Measurements from ENCODE around the gene WRAP73.

WRAP73 gene, protein sequence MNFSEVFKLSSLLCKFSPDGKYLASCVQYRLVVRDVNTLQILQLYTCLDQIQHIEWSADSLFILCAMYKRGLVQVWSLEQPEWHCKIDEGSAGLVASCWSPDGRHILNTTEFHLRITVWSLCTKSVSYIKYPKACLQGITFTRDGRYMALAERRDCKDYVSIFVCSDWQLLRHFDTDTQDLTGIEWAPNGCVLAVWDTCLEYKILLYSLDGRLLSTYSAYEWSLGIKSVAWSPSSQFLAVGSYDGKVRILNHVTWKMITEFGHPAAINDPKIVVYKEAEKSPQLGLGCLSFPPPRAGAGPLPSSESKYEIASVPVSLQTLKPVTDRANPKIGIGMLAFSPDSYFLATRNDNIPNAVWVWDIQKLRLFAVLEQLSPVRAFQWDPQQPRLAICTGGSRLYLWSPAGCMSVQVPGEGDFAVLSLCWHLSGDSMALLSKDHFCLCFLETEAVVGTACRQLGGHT

DNA sequence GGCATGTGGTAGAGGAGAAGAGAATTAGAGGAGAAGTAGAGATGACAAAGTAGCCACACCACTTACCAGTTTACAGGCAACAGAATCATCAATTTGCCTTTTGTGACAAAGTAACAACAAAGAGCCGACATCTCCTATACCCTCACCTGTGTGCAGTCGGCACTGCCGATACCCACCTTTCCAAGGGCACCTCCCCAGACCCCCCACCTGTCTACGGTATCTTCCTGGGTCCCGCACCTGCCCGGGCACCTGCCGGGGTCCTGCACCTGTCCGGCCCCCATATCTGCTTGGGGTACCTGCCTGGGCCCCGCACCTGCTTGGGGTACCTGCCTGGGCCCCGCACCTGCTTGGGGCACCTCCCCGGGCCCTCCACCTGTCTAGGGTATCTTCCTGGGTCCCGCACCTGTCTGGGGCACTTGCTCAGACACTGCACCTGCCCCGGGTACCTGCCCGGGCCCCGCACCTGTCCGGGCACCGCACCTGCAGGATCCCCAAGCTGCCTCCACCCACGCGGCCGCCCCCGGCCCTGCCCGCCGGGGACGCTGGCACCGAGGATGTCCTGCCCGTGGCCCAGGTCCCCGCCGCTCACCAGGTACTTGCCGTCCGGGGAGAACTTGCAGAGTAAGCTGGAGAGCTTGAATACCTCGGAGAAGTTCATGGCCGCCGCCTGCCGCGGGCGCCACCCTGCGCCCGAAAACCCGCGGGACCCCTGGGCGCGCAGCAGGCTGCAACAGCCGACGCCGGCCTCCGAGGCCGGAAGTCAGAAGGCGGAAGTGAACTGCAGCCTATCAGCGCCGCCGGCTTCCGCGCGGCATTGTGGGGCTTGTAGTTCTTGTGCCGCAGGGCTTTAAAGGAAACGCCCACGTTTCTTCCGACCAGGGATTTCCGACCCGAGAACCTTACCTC is at the start of gene WRAP73:
TSS of gene WRAP73 (minus strand) at position 762 of the 906 bp plus-strand sequence. CDS start at position 658, 104 bp downstream.
- no peak for FAIRE-seq

DNA sequence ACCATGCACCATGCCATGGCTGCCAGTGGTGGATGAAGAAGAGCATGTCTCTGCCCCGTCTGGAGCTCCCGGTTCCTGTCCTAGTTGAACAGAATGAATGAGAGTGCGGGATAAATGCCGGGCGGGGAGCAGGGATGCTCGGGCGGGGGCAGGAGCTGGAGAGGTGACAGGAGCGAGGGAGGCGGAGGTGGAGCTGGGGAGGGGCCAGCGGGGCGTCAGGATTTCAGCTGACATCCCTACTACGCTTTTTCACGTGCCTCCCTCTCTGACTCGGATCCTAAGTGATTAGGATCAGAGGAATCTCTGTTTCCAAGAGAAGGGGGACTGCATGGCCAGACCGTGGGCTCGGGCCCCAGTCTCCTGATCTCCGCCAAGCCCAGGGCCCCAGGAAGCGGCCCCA is 49.7 kb upstream of the WRAP73 start:
- no peak for FAIRE-seq

DNA sequence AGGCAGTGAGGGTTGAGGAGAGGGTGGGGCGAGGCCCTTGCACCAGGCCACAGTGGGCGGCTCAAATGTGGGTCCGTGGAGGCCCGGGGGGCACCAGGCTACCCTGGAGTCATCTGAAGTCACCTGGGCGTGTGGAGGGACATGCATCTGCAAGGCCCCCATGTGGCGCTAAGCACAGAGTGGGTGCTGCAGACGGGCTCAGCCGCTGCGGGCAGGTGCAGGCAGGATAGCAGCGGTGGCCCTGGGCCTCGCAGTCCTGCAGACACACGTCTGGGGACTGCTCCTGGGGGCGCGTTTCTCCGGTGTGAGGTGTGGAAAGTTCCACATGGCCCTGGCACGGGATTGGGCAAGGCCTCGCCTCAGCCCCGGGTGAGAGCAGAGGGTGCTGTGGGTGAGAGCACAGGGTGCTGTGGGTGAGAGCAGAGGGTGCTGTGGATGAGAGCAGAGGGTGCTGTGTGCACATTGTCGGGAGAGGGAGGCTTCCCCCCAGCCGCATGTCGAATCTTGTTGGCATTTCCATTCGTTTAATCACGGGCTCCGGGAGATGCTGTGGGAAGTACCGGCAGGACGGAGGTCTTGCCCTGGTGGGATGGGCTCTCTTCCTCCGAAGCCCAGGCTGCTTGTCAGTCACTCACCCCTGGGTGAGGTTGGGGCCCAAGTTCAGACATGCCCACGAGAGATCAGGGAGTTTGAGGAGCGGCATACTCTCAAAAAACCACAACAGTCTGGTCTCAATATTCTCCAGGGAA is 48.9 kb upstream of the WRAP73 start:
- no peak for FAIRE-seq

DNA sequence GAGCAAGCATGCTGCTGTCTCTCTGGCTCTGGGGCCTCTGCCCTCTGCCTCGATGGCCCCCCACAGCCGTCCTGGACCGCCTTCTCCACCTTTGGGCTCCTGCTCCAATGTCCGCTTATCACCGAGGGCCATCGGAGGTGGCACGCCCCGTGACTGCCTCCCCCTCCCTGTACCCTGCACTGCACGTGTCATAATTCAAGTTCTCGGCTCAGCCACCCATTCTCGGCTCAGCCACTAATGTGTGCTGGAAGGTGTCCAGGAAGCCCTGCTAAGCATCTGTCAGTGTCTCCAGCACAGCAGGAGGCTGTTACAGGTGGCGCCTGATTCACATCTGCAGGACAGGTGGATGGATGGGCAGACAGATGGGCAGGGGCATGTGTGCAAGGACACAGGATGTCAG is 47.9 kb upstream of the WRAP73 start:
- FAIRE-seq, result no peak

DNA sequence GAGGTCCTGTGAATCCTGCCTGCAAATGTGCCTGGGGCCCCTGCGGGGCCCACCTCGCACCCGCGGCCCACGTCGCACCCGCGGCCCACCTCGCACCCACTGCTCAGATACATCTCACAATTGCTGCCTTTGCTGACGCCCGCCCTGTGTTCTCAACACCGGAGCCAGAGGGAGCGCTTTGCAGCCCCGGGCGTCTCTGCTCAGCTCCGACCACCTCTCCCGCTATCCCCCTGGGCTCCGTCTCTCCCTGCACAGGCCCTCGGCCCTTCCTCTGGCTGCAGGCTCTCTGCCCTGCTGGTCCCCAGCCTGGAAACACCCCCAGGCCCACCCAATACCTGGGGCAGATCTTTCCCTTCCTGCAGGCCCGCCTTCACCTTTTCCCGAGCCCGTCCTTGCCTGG is 47.2 kb upstream of the WRAP73 start:
- no peak for FAIRE-seq

DNA sequence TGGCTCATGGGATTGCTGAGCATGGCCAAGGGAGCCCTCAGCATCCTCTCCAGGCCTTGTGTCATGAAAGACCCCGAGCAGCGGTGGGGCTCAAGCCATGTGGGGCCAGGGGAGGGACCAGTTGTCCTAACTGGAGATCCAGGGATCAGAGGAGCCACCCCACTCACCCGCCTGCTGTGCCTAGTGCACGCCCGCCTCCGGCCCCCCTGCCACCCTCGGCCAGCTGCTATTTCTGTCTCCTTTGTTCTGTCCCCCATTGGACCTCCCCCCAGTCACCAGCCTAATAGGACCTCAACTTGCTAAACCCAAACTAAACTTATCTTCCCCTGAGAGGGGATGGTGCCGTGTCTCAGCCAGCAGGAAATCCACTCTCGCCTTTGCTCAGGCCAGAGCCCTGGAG is 46.8 kb upstream of the WRAP73 start:
- FAIRE-seq, result no peak

DNA sequence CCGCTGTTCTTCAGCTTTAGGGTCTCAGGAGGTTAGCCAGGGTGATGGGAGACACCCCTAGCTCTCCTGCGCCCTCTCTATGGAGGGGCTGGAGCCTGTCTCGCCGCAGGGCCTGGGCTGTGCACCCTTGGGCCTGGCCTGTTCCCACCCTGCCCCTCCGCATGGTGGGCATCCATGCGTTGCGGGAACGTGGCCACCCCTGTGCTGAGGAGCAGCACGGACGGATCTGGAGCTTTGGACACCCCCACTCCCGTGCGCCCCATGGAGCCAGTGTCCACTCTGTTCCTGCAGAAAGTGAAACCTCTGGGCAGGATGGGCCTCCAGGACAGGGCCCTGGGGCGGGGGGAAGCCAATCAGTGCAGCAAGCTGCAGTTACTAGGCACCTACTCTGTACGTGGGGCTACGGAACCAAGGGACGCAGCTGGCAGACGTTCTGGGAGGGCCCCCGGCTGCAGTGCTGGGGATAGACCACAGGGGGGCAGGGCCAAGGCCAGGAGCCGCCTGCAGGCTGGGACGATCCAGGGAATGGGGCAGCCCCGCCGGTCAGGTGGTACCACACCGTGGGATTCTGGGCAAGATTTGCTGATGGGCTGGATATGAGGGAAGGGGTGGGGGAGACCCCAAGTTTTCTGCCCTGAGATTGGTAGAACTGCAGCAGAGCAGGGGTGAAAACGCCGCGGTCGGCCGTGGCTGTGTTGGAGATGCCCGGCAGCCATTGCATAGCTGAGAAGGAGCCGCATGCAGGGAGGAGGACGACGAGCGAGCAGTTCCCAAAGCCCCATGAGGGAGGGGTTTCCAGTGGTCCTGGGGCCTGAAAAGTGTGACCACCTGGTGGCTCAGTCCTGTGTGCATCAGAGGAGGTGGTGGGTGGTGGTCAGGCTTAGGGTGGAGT is 45.7 kb upstream of the WRAP73 start:
- FAIRE-seq, result no peak

DNA sequence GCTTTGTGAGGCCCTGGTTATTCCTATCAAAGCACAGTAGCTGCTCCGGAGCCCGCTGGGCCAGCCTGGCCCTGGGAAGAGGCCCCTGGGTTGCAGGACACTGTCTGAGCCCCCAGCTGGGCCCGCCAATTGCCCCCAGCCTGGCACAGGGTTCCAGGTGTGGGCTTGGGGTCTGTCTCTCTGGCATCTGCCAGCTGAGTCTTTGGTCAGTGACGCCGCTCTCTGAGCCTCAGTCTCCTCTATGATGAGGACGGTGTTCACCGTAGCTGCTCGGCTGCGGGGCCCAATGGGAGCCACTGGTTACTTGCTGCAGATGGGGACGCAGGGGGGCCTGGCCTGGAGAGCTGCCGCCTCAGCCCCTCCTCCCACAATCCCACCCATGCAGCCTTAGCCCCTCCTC is 43.4 kb upstream of the WRAP73 start:
- FAIRE-seq, result no peak

DNA sequence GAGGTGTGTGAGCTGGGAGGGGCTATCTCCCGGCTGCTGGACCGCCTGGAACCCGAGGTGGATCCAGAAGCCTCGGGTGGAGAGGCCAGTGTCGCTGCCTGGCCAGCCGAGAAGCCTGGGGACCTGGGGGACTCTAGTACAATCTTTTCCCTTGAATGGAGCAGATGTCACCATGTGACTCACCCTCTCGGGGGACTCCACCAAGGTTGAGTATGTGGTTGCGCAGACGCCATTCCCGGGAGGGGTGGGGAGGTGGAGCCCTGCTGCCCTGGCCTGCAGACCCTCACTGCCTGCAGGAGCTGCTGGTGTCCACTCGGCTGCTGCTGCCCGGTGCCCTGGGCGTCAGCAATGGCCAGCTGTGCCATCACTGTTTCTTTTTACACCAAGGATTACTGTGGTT is 42.7 kb upstream of the WRAP73 start:
- no peak for FAIRE-seq

DNA sequence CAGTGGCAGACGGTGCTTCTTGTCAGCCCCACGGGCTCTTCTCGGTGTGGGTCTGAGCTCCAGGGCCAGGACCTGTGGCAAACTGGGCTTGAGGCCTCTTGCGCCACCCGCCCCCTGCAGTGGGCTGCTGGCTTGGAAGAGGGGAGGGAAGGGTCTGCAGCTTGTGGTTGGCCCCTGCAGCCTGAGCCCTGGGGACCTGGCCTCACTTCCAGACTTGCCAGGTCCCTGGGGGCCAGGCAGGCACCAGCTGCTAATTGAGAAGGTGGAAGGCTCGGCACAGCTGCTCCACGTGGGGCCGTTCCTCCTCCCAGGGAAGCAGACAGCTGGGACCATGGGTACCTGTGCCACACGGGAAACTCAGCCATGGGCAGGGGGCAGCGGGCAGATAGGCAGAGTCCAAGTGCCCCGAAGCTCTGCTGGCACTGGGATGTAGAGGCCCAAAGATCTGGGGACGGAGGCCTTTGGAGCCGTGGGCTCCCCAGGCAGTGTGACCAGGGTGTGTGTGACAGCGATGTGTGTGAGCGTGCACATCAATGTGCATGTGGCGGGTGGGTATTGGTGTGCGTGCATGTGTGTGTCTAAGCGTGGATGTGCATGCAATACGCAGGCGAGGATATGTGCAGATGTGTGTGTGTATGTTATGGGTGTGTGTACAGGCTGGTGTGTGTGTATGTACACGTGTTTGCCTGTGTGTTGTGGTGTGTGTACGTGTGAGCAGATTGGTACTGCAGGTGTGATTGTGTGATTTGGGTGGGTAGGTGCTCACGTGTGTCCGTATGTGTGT is 41.7 kb upstream of the WRAP73 start:
- no peak for FAIRE-seq

DNA sequence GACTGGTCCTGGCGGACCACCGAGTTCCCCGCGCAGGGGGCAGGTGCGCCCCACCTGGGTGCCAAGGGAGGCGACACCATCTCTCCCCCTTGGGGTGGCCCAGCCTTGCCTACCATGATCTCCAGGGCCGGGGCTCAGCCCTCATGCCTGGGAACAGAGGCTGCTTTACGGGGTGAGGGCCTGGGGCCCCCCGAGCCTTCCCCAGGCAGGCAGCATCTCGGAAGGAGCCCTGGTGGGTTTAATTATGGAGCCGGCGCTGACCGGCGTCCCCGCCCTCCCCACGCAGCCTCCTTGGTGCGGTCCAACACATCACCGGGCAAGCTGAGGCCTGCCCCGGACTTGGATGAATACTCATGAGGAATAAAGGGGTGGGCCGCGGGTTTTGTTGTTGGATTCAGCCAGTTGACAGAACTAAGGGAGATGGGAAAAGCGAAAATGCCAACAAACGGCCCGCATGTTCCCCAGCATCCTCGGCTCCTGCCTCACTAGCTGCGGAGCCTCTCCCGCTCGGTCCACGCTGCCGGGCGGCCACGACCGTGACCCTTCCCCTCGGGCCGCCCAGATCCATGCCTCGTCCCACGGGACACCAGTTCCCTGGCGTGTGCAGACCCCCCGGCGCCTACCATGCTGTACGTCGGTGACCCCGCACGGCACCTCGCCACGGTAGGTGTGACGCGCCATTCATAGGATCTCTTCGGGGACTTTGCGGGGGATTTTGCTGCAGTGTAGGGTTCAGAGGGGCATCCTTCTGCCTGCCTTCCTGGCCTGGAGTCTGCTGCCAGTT is 40.6 kb upstream of the WRAP73 start:
- no peak for FAIRE-seq

DNA sequence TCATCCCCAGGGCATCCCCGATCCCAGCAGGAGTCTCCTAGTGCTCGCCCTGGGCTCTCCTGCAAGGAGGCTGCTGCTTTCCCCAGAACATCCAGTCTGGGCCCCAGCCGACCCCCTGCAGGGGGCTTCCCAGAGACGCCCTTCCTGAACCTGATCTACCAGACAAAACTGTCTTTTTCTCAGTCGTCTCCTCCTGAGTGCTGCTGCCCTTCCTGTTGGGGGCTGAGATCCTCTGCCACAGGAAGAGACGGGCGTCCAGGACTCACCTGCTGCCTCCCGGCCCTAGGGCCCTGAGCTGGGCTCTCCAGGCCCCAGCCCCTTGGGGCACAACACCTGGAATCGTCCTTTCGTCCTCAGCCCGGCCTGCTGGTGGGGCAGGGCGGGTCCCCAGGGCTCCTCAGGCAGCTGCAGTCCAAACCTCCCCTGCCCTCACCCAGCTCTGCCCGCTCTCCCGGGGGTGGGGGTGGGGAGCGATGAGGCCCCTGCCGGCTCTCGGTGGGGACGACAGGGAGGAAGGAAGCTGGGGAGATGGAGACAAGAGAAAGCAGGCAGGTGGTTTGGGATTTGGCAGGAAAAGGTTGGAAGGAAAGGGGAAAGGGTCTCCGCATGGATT is 39.3 kb upstream of the WRAP73 start:
- no peak for FAIRE-seq

DNA sequence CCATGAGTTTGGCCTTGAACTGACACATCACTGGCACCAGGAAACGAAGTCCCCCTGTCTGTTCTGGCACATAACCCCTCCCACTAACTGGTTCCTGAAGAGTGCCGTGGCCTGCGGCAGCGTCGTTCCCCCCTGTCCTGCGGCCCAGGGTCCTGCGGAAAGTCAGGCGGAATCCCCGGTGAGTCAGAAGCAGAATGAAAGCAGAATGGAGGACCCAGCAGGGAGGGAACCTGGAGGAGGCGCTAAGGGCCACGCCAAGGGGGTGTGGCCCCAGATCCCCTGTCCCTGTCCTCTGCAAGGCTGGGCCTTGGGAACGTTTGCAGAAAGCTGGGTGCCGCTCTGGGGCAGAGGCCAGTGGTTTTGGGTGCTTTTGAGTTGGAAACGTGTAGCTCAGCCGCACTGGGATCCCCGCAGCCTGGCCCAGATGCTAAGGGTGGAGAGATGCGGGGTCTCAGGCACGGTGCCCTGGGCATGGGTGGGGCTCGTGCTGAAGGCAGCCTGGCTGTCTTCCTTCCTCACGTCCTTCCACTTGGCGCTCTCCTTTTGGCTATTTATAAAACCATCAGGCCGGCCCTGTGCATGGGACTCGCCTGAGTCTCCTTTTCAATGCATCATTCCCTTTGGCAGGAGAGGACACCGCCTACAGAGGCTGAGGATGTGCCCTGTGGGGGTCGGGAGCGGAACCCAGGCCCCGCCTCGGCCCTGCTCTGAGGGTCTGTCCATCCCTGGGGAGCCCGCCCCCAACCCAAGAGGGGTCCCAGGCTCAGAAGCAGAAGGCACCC is 38.6 kb upstream of the WRAP73 start:
- FAIRE-seq, result no peak

DNA sequence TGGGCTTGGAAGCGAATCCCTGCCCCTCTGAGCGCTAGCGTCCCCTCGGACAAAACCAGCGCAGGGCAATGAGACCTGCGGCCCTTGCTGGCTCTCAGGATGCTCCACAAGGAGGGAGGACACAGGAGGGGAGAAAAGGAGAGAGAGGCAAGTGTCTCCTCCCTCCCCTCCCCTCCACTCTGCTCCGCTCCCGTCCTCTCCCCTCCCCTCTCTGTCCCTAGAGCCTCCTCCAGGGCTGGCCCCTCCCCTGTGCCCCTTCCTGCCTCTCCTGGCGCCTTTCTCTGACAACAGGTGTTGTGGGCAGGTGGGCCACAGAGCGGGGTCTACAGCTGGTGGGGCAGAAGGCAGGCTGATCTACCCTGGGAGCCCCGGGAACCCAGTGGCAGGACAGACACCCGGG is 37.6 kb upstream of the WRAP73 start:
- no peak for FAIRE-seq

DNA sequence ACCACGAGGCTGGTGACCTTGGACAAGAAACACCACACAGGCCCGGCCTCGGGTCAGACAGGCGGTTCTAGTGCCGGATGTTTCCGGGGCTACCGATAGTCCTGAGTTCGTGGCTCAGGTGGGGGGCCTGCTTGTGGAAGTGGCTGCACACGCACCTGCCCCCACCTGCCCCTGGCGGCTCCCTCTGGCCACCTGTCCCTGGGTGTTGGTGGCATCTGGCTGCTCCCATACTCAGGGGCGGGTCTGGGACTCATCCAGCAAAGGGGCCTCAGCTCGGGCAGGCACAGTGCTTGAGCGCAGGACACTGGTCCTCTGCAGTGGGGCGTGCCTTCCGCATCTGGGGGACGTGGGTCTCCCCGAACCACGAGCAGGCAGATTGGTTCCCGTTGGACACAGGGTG is 36.0 kb upstream of the WRAP73 start:
- FAIRE-seq, result no peak

DNA sequence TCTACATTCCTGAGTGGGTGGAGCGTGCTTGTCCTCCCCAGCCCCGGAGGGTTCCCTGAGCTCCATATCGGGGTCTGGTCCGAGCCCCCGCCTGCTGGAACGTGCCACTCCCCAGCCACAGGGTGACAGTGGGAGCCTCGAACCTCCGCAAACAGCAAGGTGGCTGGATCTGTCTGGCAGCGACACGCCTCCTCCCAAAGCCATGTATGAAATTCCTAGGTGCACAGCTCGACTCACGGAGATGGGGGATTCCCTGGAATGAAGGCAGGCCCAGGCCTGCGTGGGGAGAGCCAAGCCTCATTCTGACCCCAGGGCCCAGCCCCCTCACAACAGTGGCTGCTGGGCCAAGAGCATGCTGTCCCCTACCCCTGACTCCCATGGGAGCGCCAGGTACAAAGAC is 35.3 kb upstream of the WRAP73 start:
- FAIRE-seq, result no peak

DNA sequence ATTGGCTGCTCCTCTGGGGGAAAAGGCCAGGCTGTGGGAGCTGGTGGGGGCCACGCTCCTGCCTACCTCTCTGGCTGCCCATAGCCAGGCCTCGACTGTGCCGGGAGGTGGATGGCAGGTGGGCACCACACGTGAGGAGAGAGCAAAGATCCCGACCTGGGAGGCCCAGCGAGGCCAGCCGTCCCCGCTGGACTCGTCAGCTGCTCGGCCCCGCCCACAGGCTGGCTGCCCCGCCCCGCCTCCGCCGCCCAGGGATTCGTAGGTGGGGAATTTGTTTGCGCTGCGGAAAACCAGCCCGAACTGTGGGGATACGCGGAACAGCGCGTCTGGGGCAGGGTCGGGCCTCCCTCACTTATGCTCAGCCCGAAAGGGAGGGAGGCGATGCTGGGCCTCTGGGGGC is 34.1 kb upstream of the WRAP73 start:
- FAIRE-seq, result no peak

DNA sequence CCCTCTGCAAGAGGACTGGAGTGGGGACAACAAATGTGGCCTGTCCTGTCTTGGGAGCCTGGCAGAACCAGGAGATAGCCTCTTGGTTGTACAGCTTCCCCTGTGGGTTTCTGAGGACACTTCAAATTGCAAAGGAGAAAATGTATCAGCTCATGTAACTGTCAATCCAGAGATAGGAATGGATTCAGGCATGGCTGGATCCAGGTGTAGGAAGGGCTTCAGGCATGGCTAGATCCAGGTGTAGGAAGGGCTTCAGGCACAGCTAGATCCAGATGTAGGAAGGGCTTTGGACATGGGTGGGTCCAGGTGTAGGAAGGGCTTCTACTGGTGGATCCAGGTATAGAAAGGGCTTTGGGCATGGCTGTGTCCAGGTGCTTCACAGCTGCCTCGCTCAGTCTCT is 33.3 kb upstream of the WRAP73 start:
- FAIRE-seq, result no peak
